HT1080 (cell line): ENCODE results near the gene KCTD15. TPM values are rescaled to one million over a fixed set of nuclear protein-coding genes. Genes with fewer than 3 reads are reported as not detected.

Experiments used
- DNase-seq: peaks from one replicate; pipeline ENCODE4 v3.0.0-alpha.2; 2015; ENCODE audit warnings: low read depth
- total RNA-seq: library from RNA; depleted of rRNA; stranded (reverse); fragments of >200 nt; shearing (Covaris generic); gene quantifications from 2 replicates; pipeline ENCODE4 v1.2.3, GENCODE V29; 2014

The KCTD15 gene
- total RNA-seq, 1 experiment from 2014 or later: 58.5 TPM

DNA sequence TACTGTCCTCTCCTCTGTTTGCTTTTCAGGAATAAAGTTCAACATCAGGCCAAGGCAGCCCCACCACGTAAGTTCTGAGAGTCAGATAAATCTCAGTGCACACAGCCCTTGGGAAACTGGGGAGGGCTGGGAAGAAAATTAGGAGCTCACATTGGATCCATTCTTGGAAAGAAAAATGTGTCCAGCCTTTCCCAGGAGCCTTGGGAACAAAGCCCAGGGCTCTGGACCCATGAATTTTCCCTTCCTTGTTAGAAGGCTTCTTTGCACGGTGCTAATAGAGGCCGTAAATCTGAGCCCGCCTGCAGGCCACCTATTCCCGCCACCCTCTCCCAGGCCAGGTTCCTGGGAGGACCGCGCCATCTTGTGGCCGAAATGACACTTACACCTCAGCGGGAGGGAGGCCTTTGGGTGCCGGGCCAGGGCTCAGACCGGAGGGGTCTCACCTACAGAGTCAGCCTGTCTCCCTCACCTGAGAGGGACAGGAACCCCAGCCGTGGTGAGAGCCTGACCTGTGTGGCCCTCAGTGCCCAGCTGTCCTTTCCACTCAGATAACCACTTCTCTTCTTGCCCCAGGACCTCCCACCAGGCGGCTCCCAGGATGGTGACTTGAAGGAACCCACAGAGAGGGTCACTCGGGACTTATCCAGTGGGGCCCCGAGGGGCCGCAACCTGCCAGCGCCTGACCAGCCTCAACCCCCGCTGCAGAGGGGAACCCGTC lies 25.1 kb upstream of the KCTD15 start:
- peak; percentile 49 for DNase-seq

DNA sequence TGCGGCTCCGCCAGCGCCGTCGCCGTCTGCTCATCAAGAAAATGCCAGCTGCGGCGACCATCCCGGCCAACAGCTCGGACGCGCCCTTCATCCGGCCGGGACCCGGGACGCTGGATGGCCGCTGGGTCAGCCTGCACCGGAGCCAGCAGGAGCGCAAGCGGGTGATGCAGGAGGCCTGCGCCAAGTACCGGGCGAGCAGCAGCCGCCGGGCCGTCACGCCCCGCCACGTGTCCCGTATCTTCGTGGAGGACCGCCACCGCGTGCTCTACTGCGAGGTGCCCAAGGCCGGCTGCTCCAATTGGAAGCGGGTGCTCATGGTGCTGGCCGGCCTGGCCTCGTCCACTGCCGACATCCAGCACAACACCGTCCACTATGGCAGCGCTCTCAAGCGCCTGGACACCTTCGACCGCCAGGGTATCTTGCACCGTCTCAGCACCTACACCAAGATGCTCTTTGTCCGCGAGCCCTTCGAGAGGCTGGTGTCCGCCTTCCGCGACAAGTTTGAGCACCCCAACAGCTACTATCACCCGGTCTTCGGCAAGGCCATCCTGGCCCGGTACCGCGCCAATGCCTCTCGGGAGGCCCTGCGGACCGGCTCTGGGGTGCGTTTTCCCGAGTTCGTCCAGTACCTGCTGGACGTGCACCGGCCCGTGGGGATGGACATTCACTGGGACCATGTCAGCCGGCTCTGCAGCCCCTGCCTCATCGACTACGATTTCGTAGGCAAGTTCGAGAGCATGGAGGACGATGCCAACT lies 24.4 kb upstream of the KCTD15 start:
- DNase-seq: no peak

DNA sequence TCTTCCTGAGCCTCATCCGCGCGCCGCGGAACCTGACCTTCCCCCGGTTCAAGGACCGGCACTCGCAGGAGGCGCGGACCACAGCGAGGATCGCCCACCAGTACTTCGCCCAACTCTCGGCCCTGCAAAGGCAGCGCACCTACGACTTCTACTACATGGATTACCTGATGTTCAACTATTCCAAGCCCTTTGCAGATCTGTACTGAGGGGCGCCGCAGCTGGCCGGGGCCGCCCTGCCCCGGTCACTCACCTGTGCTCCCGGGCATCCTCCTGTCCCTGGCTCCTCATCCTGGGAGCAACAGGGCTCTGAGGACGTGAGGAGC lies 23.9 kb upstream of the KCTD15 start:
- DNase-seq: no peak

DNA sequence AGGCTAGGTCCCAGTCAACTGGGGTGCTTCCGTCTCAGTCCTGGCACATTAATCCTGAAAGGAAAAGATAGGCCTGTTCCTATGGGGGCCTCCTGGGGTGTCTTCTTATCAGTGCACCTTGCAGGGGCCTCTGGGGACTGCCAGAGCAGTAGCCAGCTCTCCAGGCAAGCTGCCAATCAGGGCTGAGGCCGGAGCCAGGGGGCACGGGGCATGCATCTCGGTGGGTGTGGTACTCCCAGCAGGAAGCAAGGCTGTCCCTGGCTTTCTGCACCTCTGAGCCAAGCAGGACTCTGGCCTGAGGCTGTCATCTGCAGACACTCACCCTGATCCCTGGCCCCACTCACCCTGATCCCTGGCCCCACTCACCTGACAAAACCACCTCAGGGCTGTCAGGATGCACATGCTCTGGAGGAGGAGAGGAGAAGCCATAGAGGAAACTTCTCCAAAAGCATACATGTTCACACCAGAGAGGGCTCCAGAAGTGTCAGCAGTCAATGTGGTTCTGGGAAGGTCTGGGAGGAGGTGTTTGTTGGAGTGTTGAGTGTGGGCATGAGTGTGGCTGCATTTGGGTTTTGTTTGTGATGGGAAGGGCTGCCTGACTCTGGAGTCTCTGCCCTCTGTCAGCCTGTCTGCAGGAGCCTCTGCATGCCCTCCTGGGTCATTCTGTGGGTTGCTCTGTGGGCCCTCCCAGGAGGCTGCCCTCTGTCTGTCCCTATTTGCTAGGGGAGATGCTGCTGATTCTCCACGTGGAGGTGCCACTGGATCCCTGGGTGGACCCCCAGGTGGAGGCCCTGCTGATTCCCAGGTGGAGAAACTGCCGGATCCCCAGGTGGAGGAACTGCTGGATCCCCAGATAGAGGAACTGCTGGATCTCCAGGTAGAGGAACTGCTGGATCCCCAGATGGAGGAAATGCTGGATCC lies 22.7 kb upstream of the KCTD15 start:
- DNase-seq: no peak

DNA sequence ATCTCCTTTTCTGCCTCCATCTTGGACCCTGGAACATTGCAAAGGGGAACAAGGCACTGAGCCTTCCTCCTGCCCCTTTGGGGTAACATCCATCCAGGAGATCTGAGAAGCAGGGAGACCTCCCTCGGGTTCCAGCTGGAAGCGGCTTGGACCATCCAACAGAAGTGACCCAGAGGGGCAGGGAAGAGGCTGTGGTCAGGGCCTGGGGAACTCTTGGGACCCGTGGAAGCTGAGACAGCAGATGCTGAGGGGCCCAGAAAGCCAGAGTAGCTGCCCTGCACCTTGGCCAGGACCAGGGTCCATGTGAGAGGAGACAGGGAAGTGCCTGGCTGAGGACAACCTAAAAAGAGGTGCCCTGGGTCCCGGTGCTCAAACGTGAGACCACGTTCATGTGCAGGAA lies 21.9 kb upstream of the KCTD15 start:
- DNase-seq: no peak

DNA sequence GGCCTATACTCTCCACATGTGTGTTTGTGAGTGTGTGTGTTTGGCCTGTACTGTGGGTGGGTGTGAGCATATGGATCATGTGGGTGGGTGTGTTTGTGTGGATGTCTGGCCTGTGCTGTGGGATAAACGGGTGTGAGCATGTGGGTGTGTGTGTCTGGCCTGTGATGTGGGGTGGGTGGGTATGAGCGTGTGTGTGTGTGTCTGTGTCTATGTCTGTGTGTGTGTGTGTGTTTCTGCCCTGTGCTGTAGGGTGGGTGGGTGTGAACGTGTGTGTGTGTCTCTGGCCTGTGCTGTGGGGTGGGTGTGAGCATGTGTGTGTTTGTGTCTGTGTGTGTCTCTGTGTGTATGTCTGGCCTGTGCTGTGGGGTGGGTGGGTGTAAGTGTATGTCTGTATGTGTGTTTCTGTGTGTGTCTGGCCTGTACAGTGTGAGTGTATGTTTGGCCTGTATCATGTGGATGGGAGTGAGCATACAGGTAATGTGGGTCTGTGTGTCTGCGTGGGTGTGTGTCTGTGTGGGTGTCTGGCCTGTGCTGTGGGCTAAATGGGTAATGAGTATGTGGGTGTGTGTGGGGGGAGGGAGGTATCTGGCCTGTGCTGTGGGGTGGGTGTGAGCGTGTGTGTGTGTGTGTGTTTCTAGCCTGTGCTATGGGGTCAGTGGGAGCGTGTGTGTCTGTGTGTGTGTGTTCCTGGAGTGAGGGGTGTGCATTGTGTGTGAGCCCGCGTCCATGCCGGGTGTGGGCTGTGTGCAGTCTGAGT lies 20.8 kb upstream of the KCTD15 start:
- DNase-seq: no peak

DNA sequence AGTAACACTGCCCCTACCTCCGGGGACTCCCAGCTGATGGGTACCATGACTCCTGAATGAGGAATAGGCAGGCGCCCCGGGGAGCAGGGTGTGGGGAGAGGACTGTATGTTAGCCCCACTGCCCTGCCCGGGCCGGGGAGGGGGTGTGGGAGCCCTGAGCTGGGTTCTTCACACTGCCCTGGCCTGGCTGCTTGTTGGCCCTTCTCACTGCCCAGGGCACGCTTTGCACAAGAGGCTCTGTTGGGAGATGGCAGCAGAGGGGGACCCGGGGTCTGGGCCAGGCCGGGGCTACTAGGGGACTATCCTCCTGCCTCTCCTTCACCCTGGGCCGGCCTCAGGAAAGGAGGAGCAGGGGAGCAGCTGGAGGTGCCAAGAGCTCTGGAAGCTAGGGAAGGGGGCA lies 19.3 kb upstream of the KCTD15 start:
- DNase-seq: no peak

DNA sequence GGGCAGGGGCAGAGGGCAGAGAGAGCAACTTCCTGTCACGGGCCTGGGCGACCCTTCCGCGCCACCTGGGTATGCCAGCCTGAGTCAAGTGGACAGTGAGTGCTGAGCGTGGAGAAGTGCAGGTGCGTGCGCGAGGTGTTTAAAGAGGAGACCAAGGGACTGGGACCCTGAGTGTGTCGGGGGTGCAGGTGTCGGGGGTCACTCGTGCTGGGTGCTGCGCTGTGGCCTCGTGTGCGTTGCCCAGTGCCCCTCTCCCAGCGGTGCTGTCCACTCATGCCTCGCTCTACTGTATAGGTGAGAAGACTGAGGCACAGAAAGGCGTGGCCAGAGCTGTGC lies 18.9 kb upstream of the KCTD15 start:
- no peak for DNase-seq

DNA sequence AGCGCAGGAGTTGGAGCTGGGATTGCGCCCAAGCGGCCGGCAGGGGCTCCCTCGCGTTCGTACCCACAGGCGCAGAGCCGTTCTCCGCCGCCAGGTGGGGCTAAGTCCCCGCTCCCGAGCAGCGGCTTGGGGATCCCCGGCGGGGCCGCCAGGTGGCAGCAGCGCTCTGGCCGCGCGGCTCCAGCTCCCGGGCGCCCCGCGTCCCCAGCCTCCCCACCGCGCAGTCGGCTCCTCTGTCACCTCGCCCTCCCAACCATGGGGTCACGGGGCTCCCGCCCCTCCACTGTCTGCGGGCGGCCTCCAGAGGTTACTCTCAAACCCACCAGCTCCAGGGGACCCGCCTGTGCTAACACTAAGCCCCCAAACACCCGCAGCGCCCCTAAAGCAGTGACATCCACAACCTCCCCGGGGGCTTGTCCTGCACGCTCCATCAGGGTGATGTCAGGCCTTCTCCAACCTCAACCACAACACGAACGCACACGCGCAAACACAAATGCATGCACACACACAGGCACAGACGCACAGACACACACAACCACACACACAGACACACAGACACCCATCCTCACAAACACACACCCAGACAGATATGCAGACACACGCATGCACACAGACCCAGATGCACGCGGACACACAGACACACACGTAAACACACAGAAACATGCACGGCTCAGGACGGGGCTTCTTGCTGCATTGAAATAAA lies 18.4 kb upstream of the KCTD15 start:
- DNase-seq: peak; percentile 59

DNA sequence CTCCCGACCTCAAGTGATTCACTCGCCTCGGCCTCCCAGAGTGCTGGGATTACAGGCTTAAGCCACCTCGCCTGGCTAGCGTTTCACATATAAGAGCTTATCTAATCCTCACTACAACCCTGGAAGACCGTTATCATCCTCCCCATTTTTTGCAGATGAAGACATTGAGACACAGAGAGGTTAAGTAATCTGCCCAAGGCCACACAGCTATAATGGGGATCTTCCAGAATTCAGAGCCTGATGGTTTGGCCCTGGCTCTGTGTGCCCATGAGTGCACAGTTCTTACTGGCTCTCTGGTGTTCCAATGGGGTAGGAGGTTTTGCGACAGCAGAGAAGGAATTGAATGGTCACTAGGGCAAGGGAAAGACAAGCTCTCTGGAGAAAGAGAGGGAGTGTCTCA lies 16.8 kb upstream of the KCTD15 start:
- no peak for DNase-seq

DNA sequence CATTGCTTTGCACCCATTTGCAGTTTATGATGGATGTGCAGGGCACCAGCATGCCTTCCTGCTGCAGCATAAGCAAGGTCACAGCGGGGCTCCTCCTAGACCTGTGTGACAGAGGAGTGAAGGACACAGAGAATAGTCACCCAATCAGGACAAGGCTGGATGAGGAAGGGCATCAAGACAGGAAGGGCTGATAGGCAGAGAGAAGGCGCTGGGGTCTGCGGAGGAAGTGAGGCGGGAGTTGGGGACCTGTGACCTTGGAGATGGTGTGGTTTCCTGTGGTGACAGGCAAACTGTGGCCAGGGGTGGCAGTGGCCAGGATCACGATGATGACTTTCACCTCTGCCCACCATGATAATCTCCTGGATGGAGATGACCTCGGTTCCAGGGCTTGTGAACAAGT lies 16.4 kb upstream of the KCTD15 start:
- DNase-seq: no peak

DNA sequence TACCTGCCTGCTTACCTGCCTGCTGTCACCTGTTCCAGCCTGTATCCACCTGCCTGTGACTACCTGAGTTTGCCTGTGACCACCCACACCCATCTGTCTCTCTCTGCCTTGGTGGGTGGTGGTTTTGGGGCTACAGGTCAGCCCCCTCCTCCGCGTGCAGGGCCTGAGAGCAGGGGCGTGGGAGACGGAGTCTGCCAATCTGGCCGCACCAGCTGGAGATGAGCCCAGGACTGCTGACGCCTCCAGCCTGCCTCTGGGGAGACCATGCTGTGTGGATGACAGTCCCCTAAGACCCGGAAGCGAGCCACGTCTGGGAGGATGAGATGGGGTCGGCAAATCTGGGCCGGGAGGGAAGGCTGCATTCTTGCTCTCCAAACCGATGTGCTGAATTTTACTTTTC lies 15.9 kb upstream of the KCTD15 start:
- DNase-seq: no peak

DNA sequence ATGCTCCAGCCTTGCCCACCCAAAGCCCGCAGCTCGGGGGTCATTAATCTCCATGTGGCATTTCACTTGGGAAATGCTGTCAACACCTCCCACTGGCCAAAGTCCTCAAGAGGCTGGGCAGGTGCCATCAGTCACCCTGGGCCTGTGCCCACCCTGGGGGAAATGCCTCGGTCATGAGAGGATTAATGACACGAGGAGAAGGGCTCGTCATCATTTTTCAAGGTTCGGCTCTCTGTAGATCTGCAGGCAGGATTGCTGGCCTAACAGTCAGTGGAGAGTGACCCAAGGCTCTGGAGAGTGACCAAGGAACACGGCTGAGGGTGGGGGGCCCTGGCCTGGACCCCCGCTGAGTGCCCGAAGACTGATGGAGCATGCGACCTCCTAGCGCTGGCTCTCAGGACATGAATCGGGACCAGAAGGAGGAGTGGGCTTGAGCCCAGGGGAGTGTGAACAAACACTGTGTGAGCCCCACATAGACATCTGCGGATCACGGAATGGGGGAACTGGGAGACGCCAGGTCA lies 15.2 kb upstream of the KCTD15 start:
- no peak for DNase-seq

DNA sequence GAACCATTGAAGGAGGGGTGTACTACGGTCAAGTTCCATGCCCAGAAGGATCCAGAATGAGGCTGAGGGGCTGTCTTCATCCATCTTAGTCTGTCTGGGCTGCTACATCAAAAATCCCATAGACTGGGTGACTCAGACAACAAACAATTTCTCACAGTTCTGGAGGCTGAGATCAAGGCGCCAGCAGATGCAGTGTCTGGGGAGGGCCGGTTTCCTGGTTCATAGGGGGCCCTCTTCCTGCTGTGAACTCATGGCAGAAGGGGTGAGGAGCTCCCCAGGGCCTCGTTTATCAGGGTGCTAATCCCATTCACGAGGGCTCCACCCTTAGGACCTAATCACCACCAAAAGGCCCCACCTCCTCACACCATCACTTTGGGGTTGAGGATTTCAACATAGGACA lies 14.7 kb upstream of the KCTD15 start:
- peak; percentile 61 for DNase-seq

DNA sequence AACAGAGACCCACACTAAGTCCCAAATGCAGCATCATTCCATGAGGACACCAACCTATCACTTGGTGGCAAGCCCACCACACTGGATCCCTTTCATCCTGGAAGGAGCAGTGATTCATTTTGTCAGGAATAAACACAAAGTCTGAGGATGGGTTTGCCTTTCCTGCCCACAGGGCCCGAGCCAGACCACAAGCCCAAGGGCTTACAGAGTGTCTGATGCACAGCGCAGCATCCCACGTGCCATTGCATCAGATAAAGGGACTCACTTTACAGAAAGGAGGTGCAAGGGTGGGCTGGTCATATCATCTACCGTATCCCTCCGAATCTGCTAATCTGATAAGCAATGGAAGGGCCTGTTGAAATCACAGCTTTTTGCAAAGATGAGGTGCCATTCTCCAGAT lies 12.2 kb upstream of the KCTD15 start:
- peak; percentile 81 for DNase-seq

DNA sequence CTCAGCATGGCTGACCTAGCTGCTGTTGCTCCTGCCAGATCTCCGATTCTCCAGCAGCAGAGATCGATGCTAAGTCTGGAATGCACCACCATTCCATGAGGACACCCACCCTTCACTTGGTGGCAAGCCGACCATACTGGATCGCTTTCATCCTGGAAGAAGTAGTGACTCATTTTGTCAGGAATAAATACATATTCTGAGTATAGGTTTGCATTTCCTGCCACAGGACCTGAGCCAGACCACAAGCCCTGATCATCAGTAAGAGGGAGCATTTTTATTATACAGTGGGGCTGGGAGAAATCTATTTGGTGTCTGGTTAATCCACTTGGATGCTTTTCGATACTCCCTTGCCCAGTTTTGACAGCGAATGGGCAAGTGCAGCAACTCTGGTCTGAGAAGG lies 10.9 kb upstream of the KCTD15 start:
- DNase-seq: peak; percentile 79

DNA sequence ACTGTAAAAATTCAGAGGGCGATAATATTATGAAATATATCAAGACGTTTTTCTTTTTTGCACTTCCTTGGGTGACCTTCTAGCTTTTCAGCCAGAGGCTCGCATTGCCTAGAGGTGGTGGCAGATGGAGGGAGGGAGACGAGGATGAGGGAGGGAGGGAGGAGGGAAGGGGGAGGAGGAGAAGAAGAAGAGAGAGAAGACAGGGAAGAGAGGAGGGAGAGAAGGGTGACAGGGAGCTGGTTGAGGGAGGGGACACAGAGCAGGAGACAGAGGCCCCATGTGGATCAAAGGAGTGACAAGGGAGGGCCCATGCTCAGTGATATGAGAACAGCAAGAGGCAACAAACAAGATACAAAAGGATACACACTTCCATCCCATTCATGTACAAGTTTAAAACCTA lies 8.0 kb upstream of the KCTD15 start:
- no peak for DNase-seq

DNA sequence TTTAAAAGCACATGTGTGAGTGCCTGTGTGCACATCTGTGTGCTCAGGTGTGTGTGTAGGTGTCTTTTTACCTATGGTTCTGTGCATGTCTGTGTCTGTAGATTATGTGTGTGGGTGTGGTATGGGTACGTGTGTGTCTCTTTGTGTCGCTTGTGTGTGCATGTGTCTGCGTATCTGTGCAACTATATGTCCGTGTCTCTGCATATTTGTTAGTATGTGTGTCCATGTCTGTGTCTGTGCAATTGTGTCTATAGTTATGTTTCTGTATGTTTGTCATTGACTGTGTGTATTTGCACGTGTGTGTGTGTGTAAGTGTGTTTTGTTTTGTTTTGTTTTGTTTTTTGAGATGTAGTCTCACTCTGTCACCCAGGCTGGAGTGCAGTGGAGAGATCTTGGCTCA lies 7.3 kb upstream of the KCTD15 start:
- DNase-seq: no peak

DNA sequence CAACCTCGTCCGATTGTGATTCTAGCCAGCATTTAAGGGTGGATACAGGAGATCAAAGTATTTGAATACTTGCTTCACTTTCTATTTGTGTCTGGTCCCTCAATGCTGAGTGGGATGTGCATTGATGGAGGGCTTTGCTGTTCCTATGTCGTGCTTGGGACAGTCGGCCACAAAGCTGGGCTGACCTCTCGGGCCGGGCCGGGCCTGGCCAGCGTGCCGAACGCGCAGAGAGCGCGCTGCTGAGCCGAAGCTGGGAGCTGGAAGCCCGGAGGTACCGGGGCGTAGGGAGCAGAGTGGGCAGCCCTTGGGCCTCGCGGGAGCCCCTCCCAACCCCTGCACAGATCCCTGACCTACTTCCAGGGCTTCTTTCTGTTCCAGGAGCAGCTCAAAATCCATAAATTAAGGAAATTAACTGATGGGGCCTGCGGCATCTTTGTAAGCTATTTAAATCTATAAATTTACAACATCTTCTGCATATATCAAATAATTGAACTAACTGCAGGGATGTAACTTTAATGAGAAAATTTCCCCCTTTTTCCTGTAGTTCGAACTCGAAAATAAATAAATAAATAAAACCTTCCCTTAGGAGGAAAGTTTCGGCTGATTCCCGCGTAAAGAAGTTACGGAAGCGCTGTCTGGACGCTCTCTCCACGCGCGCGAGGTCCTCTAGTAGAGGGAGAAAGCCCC lies 1.8 kb upstream of the KCTD15 start:
- no peak for DNase-seq
